SK-N-SH (cell line): ENCODE measurements around the gene PPID.

ENCODE experiments used
- FOXJ3 ChIP-seq: sonication (generic); formaldehyde crosslinking; IDR thresholded peaks from 2 replicates; pipeline ENCODE4 v1.5.1; 2020; ENCODE audit warnings: mild to moderate bottlenecking, missing genetic modification reagents
- MXI1 ChIP-seq: IDR thresholded peaks from 2 replicates; pipeline ENCODE4 v1.6.1; 2012; ENCODE audit warnings: mild to moderate bottlenecking, low read depth, low read length, improper control_type of control experiment
- POLR2AphosphoS5 ChIP-seq: IDR thresholded peaks from 2 replicates; pipeline ENCODE4 v1.6.1; 2012; ENCODE audit warnings: low read depth, low read length
- RFX5 ChIP-seq: IDR thresholded peaks from 2 replicates; pipeline ENCODE4 v1.6.1; 2012; ENCODE audit warnings: mild to moderate bottlenecking, improper control_type of control experiment, low read length
- SIN3A ChIP-seq: IDR thresholded peaks from 2 replicates; pipeline ENCODE4 v1.6.1; 2012; ENCODE audit warnings: low read depth, mild to moderate bottlenecking, low read length, moderate library complexity, borderline replicate concordance
- TEAD4 ChIP-seq: IDR thresholded peaks from 2 replicates; pipeline ENCODE4 v1.4.0; 2012; ENCODE audit warnings: mild to moderate bottlenecking, borderline replicate concordance; ENCODE audit not compliant: insufficient read depth
- YY1 ChIP-seq: IDR thresholded peaks from 2 replicates; pipeline ENCODE4 v1.4.0; 2012; ENCODE audit warnings: low read depth, mild to moderate bottlenecking
- TF ChIP-seq, protein P1 (sequence below): fragments of 200-600 bp; sonication (generic); IDR thresholded peaks from 2 replicates; pipeline ENCODE4 v1.6.1; 2017; ENCODE audit warnings: antibody characterized with exemption, mild to moderate bottlenecking, moderate library complexity
- TF ChIP-seq, protein P2 (sequence below): IDR thresholded peaks from 2 replicates; pipeline ENCODE4 v1.6.1; 2012; ENCODE audit warnings: mild to moderate bottlenecking, low read depth, low read length, moderate library complexity
- TF ChIP-seq, protein P3 (sequence below): IDR thresholded peaks from 2 replicates; pipeline ENCODE4; 2012

DNA sequence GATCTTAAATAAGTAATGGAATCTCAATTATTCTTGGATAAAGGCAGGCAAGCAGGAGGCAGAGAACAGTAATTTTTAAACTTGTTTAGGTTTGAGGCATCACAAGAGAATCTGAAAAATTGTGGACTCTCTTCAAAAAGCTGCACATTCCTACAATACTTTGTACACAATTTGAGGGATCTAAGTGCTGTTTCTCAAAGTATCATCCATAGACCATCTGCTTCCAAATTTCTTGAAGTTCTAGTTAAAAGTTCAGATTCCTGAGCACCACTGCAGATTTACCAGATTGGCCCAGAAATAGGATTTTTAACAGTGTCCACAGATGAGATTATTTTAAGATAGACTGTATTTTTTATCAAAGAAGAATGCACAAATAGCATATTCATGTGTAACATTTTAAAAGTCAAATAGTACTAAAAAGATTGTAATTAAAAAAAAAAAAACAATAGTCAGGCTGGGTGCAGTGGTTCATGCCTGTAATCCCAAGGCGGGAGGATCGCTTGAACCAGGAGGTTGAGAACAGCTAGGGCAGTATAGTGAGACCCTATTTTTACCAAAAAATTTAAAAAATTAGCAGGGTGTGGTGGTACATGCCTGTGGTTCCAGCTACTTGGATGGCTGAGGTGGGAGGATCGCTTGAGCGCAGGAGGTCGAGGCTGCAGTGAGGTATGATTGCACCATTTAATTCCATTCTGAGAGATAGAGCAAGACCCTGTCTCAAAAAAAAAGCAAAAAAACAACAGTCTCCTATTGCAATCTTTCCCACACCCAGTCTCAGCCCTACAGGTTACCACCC lies 31.4 kb upstream of the PPID start:
- TF ChIP-seq SIN3A (no peak), RFX5 (no peak), MXI1 (no peak), YY1 (no peak), TEAD4 (no peak), POLR2AphosphoS5 (no peak), FOXJ3 (CRISPR knock-in tag) (no peak)
- TF ChIP-seq, protein P1, sequence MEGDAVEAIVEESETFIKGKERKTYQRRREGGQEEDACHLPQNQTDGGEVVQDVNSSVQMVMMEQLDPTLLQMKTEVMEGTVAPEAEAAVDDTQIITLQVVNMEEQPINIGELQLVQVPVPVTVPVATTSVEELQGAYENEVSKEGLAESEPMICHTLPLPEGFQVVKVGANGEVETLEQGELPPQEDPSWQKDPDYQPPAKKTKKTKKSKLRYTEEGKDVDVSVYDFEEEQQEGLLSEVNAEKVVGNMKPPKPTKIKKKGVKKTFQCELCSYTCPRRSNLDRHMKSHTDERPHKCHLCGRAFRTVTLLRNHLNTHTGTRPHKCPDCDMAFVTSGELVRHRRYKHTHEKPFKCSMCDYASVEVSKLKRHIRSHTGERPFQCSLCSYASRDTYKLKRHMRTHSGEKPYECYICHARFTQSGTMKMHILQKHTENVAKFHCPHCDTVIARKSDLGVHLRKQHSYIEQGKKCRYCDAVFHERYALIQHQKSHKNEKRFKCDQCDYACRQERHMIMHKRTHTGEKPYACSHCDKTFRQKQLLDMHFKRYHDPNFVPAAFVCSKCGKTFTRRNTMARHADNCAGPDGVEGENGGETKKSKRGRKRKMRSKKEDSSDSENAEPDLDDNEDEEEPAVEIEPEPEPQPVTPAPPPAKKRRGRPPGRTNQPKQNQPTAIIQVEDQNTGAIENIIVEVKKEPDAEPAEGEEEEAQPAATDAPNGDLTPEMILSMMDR: no peak
- TF ChIP-seq, protein P2, sequence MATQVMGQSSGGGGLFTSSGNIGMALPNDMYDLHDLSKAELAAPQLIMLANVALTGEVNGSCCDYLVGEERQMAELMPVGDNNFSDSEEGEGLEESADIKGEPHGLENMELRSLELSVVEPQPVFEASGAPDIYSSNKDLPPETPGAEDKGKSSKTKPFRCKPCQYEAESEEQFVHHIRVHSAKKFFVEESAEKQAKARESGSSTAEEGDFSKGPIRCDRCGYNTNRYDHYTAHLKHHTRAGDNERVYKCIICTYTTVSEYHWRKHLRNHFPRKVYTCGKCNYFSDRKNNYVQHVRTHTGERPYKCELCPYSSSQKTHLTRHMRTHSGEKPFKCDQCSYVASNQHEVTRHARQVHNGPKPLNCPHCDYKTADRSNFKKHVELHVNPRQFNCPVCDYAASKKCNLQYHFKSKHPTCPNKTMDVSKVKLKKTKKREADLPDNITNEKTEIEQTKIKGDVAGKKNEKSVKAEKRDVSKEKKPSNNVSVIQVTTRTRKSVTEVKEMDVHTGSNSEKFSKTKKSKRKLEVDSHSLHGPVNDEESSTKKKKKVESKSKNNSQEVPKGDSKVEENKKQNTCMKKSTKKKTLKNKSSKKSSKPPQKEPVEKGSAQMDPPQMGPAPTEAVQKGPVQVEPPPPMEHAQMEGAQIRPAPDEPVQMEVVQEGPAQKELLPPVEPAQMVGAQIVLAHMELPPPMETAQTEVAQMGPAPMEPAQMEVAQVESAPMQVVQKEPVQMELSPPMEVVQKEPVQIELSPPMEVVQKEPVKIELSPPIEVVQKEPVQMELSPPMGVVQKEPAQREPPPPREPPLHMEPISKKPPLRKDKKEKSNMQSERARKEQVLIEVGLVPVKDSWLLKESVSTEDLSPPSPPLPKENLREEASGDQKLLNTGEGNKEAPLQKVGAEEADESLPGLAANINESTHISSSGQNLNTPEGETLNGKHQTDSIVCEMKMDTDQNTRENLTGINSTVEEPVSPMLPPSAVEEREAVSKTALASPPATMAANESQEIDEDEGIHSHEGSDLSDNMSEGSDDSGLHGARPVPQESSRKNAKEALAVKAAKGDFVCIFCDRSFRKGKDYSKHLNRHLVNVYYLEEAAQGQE: no peak
- TF ChIP-seq, protein P3, sequence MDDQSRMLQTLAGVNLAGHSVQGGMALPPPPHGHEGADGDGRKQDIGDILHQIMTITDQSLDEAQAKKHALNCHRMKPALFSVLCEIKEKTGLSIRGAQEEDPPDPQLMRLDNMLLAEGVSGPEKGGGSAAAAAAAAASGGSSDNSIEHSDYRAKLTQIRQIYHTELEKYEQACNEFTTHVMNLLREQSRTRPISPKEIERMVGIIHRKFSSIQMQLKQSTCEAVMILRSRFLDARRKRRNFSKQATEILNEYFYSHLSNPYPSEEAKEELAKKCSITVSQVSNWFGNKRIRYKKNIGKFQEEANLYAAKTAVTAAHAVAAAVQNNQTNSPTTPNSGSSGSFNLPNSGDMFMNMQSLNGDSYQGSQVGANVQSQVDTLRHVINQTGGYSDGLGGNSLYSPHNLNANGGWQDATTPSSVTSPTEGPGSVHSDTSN: no peak
